ENCODE results near the gene PPFIBP1. TPM values are rescaled to one million over a fixed set of nuclear protein-coding genes. Genes with fewer than 3 reads are reported as not detected.

The PPFIBP1 gene
- total RNA-seq, 5 donors from 2014 or later (not counting 1 experiment from before 2014, with no cell fraction given), result 4.1 to 6.1 (median 5.8) TPM

DNA sequence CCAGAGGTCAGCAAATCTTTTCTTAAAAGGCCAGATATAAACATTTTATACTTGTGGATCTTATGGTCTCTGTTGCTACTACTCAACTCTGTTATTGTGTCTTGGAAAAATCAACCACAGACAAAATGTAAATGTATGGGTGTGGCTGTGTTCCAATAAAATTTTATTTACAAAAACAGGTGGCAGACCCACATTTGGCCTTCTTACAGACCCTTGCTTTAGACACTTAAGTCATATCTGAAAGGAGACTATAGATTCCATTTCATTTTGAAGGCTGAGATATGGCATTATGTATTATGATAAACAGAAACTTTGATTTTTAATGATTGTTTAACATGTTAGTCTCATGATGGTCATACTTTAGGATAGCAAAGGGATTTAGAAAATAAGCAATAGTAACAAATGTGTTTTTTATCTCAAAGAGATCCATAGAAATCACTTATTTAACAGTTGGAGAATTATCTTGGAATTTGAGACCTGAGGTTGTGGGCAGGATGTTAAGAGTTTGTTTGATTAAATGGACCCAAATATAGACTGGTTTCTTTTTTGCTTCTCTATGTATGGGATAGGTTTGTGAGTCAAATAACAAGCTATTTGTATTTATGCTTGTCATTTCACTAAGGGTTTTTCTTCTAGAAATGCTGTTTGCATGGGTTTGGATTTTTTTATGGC, 51.2 kb downstream of the PPFIBP1 start:
- Histone ChIP-seq H3K27ac (ENCODE audit: low read length) (no peak overlapping the region), H3K27me3 (replicated peaks in 1 of 2; ENCODE audit: control insufficient read depth in 2 of 2, extremely low read depth in 1 of 2, insufficient read depth in 2 of 2, low read length in 1 of 2) (no peaks in the 10 kb centered on the region), H3K36me3 (ENCODE audit: control insufficient read depth in 2 of 2, extremely low read depth in 1 of 2, insufficient read depth in 1 of 2, low read length in 1 of 2) (no peaks in the 10 kb centered on the region), H3K4me1 (ENCODE audit: control insufficient read depth in 1 of 2, extremely low read depth in 1 of 2, insufficient read depth in 2 of 2, low read length in 2 of 2) (no peaks in the 10 kb centered on the region), H3K9me3 (no peaks in the 10 kb centered on the region), H3K4me3 (ENCODE audit: control insufficient read depth in 1 of 2, extremely low read depth in 1 of 2, low read length in 1 of 2) (no peak overlapping the region)
- ChIA-PET POLR2A (no interaction called here), CTCF (no interaction called here)
- Mint-ChIP-seq H3K36me3 (peaks cover 17% of the 10 kb centered on the region), H3K4me3 (no peak overlapping the region), H3K9me3 (no peaks in the 10 kb centered on the region), H3K27me3 (no peaks in the 10 kb centered on the region), H3K4me1 (peaks cover 0 to 7% (median 4%) of the 10 kb centered on the region in 3 donors), H3K27ac (no peak overlapping the region)
- ATAC-seq (replicated peaks in 1 of 4), result no peak
- no peak for DNase-seq

DNA sequence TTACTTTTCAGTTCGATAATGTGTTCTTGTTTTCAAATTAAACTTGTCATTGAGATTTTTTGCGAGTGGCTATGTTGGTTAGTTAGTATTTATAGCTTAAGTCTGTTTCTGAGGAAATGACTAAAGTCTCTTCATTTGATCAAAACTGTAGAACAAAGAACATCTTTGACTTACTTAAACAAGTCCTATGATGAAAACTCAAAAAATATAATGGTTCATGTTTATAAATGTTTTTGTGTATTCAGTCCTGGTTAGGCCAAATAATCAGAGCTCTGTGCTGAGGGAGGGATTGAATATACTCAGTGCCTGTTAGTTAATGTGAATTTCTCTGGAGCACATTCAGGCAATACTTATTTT, 51.7 kb downstream of the PPFIBP1 start:
- no peaks in the 10 kb centered on the region for H3K9me3 ChIP-seq
- no peaks in the 10 kb centered on the region for H3K4me1 ChIP-seq (ENCODE audit: control insufficient read depth in 1 of 2, extremely low read depth in 1 of 2, insufficient read depth in 2 of 2, low read length in 2 of 2)
- H3K4me3 ChIP-seq (ENCODE audit: control insufficient read depth in 1 of 2, extremely low read depth in 1 of 2, low read length in 1 of 2), result no peak overlapping the region
- ATAC-seq (replicated peaks in 1 of 4) (no peak), DNase-seq (no peak)
- Mint-ChIP-seq H3K4me3 (no peak overlapping the region), H3K36me3 (peaks cover 17% of the 10 kb centered on the region), H3K9me3 (no peaks in the 10 kb centered on the region), H3K27ac (no peak overlapping the region), H3K27me3 (no peaks in the 10 kb centered on the region), H3K4me1 (peaks cover 0 to 7% (median 4%) of the 10 kb centered on the region in 3 donors)
- POLR2A ChIA-PET, result no interaction called here
- CTCF ChIA-PET, result no interaction called here
- no peak overlapping the region for H3K27ac ChIP-seq (ENCODE audit: low read length)
- H3K36me3 ChIP-seq (ENCODE audit: control insufficient read depth in 2 of 2, extremely low read depth in 1 of 2, insufficient read depth in 1 of 2, low read length in 1 of 2), result no peaks in the 10 kb centered on the region
- H3K27me3 ChIP-seq (replicated peaks in 1 of 2; ENCODE audit: control insufficient read depth in 2 of 2, extremely low read depth in 1 of 2, insufficient read depth in 2 of 2, low read length in 1 of 2), result no peaks in the 10 kb centered on the region
- WGBS (ENCODE audit: insufficient coverage), result 60% methylated on average over 1 of the region's 2 CpGs

DNA sequence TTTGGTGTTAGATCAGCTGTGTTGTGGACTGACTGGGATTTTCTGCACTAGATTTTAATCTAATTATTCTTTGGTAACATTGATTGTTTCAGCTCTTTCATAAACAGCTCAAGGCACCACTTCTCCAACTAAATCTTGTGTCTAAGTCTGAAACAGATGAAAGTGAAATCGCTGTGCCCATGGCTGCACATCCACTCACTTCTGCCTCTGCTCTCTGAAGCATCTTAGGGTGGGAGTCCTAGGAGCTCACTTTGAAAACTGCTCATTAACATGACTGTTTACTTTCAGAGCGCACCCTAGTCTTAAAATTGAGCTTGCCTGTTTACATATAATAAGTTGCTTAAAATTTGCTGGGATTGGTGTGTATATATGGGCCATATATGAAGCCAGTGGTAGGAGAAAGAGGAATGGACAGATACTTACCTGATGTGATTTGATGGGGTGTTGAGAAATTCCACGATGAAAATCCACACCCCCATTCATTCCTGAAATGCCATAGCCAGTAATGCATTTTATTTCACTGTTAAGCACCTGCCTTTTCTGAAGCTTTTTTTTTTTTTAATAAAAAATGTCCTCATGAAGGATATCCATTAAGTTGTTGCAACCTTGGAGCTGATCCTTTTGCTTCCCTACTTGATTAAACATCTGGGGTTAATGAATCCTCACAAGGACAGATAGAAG, 52.8 kb downstream of the PPFIBP1 start:
- H3K4me1 Mint-ChIP-seq, result peaks cover 4 to 7% (median 6%) of the 10 kb centered on the region in 3 donors
- ChIA-PET POLR2A (no interaction called here), CTCF (no interaction called here)
- no peaks in the 10 kb centered on the region for H3K36me3 ChIP-seq (ENCODE audit: control insufficient read depth in 2 of 2, extremely low read depth in 1 of 2, insufficient read depth in 1 of 2, low read length in 1 of 2)
- H3K27ac Mint-ChIP-seq, result no peak overlapping the region
- ATAC-seq (replicated peaks in 1 of 4) (no peak), DNase-seq (no peak)
- H3K27me3 ChIP-seq (replicated peaks in 1 of 2; ENCODE audit: control insufficient read depth in 2 of 2, extremely low read depth in 1 of 2, insufficient read depth in 2 of 2, low read length in 1 of 2), result no peaks in the 10 kb centered on the region
- no CpG with 5 or more reads among the region's 3 CpGs for WGBS (ENCODE audit: insufficient coverage)
- H3K36me3 Mint-ChIP-seq, result peaks cover 17% of the 10 kb centered on the region
- no peak overlapping the region for H3K4me3 Mint-ChIP-seq
- no peak overlapping the region for H3K27ac ChIP-seq (ENCODE audit: low read length)
- H3K27me3 Mint-ChIP-seq, result no peaks in the 10 kb centered on the region
- no peaks in the 10 kb centered on the region for H3K9me3 Mint-ChIP-seq
- H3K4me1 ChIP-seq (ENCODE audit: control insufficient read depth in 1 of 2, extremely low read depth in 1 of 2, insufficient read depth in 2 of 2, low read length in 2 of 2), result peaks cover 0 to under 1% of the 10 kb centered on the region in 2 experiments
- no peaks in the 10 kb centered on the region for H3K9me3 ChIP-seq
- H3K4me3 ChIP-seq (ENCODE audit: control insufficient read depth in 1 of 2, extremely low read depth in 1 of 2, low read length in 1 of 2), result no peak overlapping the region

DNA sequence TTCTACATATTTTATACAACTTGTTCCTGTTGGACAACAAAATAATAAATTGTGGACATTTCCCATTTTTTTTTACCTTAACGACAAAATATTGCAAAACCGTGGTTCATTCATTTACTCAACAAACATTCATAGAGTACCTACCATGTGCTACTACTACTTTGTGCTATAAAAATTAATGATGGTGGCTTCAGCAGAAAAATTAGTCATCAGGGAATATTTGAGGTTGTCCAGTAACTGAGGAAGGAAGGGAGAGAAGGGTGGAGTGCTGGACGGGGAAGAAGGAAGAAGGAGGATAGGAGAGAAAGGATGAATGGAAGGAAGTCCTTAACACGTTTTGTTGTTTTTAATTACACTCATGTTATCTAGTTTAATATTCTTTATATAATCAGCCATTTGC, 53.7 kb downstream of the PPFIBP1 start:
- ChIA-PET POLR2A (no interaction called here), CTCF (no interaction called here)
- Mint-ChIP-seq H3K4me1 (peaks cover 7% of the 10 kb centered on the region in 3 donors), H3K9me3 (no peaks in the 10 kb centered on the region), H3K4me3 (no peak overlapping the region), H3K36me3 (peaks cover 17% of the 10 kb centered on the region), H3K27me3 (no peaks in the 10 kb centered on the region), H3K27ac (no peak overlapping the region)
- H3K36me3 ChIP-seq (ENCODE audit: control insufficient read depth in 2 of 2, extremely low read depth in 1 of 2, insufficient read depth in 1 of 2, low read length in 1 of 2), result no peaks in the 10 kb centered on the region
- no CpG with 5 or more reads among the region's 4 CpGs for WGBS (ENCODE audit: insufficient coverage)
- no peaks in the 10 kb centered on the region for H3K9me3 ChIP-seq
- DNase-seq (no peak), ATAC-seq (replicated peaks in 1 of 4) (no peak)
- H3K27me3 ChIP-seq (replicated peaks in 1 of 2; ENCODE audit: control insufficient read depth in 2 of 2, extremely low read depth in 1 of 2, insufficient read depth in 2 of 2, low read length in 1 of 2), result no peaks in the 10 kb centered on the region
- peaks cover 0 to 2% of the 10 kb centered on the region in 2 experiments for H3K4me1 ChIP-seq (ENCODE audit: control insufficient read depth in 1 of 2, extremely low read depth in 1 of 2, insufficient read depth in 2 of 2, low read length in 2 of 2)
- no peak overlapping the region for H3K4me3 ChIP-seq (ENCODE audit: control insufficient read depth in 1 of 2, extremely low read depth in 1 of 2, low read length in 1 of 2)
- no peak overlapping the region for H3K27ac ChIP-seq (ENCODE audit: low read length)

DNA sequence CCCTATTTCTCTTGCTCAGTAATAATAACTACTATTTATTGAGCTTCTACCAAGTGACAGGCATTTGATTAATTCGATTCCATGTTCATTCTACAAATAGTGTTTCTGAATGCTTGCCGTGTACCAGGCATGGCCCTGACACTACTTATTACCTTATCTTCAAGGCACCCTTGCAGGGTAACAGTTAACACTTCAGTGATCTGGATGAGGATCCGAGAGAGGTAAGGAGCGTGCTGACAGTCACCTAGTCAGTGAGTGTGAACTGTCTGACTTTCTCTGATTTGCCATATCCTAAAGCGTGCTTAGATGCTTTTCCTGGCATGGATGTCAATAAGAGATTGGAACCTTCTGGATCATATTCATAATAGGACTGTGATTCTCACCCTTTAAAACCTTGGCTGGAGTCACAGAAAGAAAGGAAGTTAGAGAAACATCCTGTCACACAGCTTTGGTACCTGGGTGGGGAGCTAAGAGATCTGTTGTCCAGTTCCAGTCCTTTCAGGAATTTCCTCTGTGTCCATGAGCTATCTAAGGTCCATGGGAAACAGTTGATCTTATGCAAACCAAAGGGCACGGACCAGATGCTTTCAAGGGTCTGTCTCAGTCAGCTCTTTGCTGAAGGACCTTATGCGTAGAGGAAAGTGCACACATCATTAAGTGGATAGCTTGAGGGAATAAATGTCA, 54.8 kb downstream of the PPFIBP1 start:
- Mint-ChIP-seq H3K27ac (no peak overlapping the region), H3K9me3 (no peaks in the 10 kb centered on the region), H3K36me3 (peaks cover 17% of the 10 kb centered on the region), H3K27me3 (no peaks in the 10 kb centered on the region), H3K4me3 (no peak overlapping the region), H3K4me1 (peaks cover 7% of the 10 kb centered on the region in 3 donors)
- no CpG with 5 or more reads among the region's 7 CpGs for WGBS (ENCODE audit: insufficient coverage)
- peaks cover 0 to 2% of the 10 kb centered on the region in 2 experiments for H3K4me1 ChIP-seq (ENCODE audit: control insufficient read depth in 1 of 2, extremely low read depth in 1 of 2, insufficient read depth in 2 of 2, low read length in 2 of 2)
- H3K36me3 ChIP-seq (ENCODE audit: control insufficient read depth in 2 of 2, extremely low read depth in 1 of 2, insufficient read depth in 1 of 2, low read length in 1 of 2), result no peaks in the 10 kb centered on the region
- no peak overlapping the region for H3K4me3 ChIP-seq (ENCODE audit: control insufficient read depth in 1 of 2, extremely low read depth in 1 of 2, low read length in 1 of 2)
- POLR2A ChIA-PET, result no interaction called here
- no peaks in the 10 kb centered on the region for H3K9me3 ChIP-seq
- CTCF ChIA-PET, result no interaction called here
- H3K27me3 ChIP-seq (replicated peaks in 1 of 2; ENCODE audit: control insufficient read depth in 2 of 2, extremely low read depth in 1 of 2, insufficient read depth in 2 of 2, low read length in 1 of 2), result no peaks in the 10 kb centered on the region
- DNase-seq (no peak), ATAC-seq (replicated peaks in 1 of 4) (no peak)
- no peak overlapping the region for H3K27ac ChIP-seq (ENCODE audit: low read length)

DNA sequence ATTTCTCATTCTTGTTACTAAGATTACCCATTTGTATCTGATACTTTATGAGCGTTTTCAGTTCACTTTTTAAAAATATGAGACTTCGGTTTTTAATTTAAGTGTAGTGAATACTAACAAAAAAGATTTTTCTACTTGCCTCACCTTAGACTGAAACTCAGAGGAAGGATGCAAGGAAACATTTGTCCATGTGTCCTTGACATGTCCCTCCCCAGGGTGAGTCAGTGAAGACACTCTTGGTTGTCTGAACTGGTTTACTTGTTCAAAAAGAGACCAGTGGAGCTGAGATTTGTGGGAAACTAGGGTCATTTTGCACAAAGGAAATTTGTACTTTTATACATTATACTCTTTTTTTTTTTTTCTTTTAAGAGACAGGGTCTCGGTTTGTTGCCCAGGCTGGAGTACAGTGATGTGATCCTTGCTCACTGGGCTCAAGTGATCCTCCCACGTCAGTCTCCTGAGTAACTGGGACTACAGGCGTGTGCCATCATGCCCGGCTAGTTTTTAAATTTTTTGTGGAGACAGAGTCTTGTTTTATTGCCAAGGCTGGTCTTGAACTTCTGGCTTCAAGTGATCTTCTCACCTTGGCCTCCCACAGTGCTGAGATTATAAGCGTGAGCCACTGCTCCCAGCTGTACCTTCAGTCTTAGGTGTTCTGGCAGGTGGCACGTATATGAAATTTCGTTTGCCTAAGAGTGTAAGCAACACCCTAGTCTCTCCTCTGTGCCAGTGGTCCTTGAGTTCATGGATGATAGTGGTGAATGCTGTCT, 56.7 kb downstream of the PPFIBP1 start:
- POLR2A ChIA-PET, result no interaction called here
- H3K4me1 Mint-ChIP-seq, result peaks cover 0 to 7% (median 3%) of the 10 kb centered on the region in 3 donors
- ATAC-seq (replicated peaks in 1 of 4) (no peak), DNase-seq (no peak)
- 91% methylated on average over 6 of the region's 9 CpGs for WGBS (ENCODE audit: insufficient coverage)
- H3K36me3 ChIP-seq (ENCODE audit: control insufficient read depth in 2 of 2, extremely low read depth in 1 of 2, insufficient read depth in 1 of 2, low read length in 1 of 2), result no peaks in the 10 kb centered on the region
- H3K4me1 ChIP-seq (ENCODE audit: control insufficient read depth in 1 of 2, extremely low read depth in 1 of 2, insufficient read depth in 2 of 2, low read length in 2 of 2), result peaks cover 0 to 2% of the 10 kb centered on the region in 2 experiments
- H3K36me3 Mint-ChIP-seq, result peaks cover 17% of the 10 kb centered on the region
- H3K27ac ChIP-seq (ENCODE audit: low read length), result no peak overlapping the region
- no peaks in the 10 kb centered on the region for H3K9me3 ChIP-seq
- CTCF ChIA-PET, result no interaction called here
- no peaks in the 10 kb centered on the region for H3K27me3 ChIP-seq (replicated peaks in 1 of 2; ENCODE audit: control insufficient read depth in 2 of 2, extremely low read depth in 1 of 2, insufficient read depth in 2 of 2, low read length in 1 of 2)
- H3K27me3 Mint-ChIP-seq, result no peaks in the 10 kb centered on the region
- no peak overlapping the region for H3K27ac Mint-ChIP-seq
- no peak overlapping the region for H3K4me3 ChIP-seq (ENCODE audit: control insufficient read depth in 1 of 2, extremely low read depth in 1 of 2, low read length in 1 of 2)
- H3K9me3 Mint-ChIP-seq, result no peaks in the 10 kb centered on the region
- H3K4me3 Mint-ChIP-seq, result no peak overlapping the region
